Stimulated activated CD4-positive, alpha-beta T cell treated with anti-CD3 and anti-CD28 coated beads, Interleukin-12 subunit alpha, Interleukin-12 subunit beta, amount 100 ng/mL, for 24 hours (primary cell): Measurements from ENCODE around the gene S100A4.
"Not testable (repeated sequence)": the region's sequence is repeated elsewhere in the genome, so short reads cannot be mapped to it uniquely, and the experiment has no call there.

Experiments
- DNase-seq, 2 experiments: peaks; one replicate each; pipeline ENCODE4 v3.0.0-alpha.2; 2020; ENCODE audit warnings: low read depth in 2 of 2

The S100A4 gene

GRCh38 chr1:153533689-153534201, 11.9 kb downstream of the S100A4 start:
- DNase-seq: no peak

GRCh38 chr1:153532769-153533599, 12.6 kb downstream of the S100A4 start:
- peak; percentile 59 to 77 for DNase-seq

GRCh38 chr1:153532181-153532580, 13.4 kb downstream of the S100A4 start:
- DNase-seq: no peak

- no peak for DNase-seq
Measured at GRCh38 chr1:153531638-153532037, 14.0 kb downstream of the S100A4 start.

GRCh38 chr1:153527683-153528040, 17.9 kb downstream of the S100A4 start:
- no peak for DNase-seq

- DNase-seq: no peak
Measured at GRCh38 chr1:153527023-153527682, 18.5 kb downstream of the S100A4 start.

GRCh38 chr1:153526132-153526543, 19.5 kb downstream of the S100A4 start:
- no peak for DNase-seq

GRCh38 chr1:153525088-153525728, 20.4 kb downstream of the S100A4 start:
- no peak for DNase-seq

GRCh38 chr1:153522353-153523048, 23.1 kb downstream of the S100A4 start:
- DNase-seq: not testable (repeated sequence)

- DNase-seq: not testable (repeated sequence)
Measured at GRCh38 chr1:153521808-153522207, 23.8 kb downstream of the S100A4 start.

GRCh38 chr1:153520818-153521476, 24.7 kb downstream of the S100A4 start:
- no peak for DNase-seq

GRCh38 chr1:153520137-153520691, 25.4 kb downstream of the S100A4 start:
- DNase-seq: not testable (repeated sequence)

- DNase-seq: no peak
Measured at GRCh38 chr1:153519242-153519641, 26.4 kb downstream of the S100A4 start.

- DNase-seq: no peak
Measured at GRCh38 chr1:153515504-153516394, 29.9 kb downstream of the S100A4 start.

GRCh38 chr1:153513666-153514065, 31.9 kb downstream of the S100A4 start:
- no peak for DNase-seq

GRCh38 chr1:153513023-153513422, 32.6 kb downstream of the S100A4 start:
- no peak for DNase-seq

GRCh38 chr1:153510984-153511410, 34.6 kb downstream of the S100A4 start:
- DNase-seq: peak; percentile 65 to 78

GRCh38 chr1:153509729-153510354, 35.8 kb downstream of the S100A4 start:
- peak; percentile 44 to 67 for DNase-seq

GRCh38 chr1:153509036-153509435, 36.6 kb downstream of the S100A4 start:
- no peak for DNase-seq
